Activated CD4-positive, alpha-beta T cell treated with anti-CD3 and anti-CD28 coated beads for 24 hours (primary cell): ENCODE data around the gene SLC52A1.

Experiments
- DNase-seq, 2 donors: peaks; one replicate each; pipeline ENCODE4 v3.0.0-alpha.2; 2020; ENCODE audit warnings: low read depth in 2 of 2

SLC52A1 gene

DNA sequence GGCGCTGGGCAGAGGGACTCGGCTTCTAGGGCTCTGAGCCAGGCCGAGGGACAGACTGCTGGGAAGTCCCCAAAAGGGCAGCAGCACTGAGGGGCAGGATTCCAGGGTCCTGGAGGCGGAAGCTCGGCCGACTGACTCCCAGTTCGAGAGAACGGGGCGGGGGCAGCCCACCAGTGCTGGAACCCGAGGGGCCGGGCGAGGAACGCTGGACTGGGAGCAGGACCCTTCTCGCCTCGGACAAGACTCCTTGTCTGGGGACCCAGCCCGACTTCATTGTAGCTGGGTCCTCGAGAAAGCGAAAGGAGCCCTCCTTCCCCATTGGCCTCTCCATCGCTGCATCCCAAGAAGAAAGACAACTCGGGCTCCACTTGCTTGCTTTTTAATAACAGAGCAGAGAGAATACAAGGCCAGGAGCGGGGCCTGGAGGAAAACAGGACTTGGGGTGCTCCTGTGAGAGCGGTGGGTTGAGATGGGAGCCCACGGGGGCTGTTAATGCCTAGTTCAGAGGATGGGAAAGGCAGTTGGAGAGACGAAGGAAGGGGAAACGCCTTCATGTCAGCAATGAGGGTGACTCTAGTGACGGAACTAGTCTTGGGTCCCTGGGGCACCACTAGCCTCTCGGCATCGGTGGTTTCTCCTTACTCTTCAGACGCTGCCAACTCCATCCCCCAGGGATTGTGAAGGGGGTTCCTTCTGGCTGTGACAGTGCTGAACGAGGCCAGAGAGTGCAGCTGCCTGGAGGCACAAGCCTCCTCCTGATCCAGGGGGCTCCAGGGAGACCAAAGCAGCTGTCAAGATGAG is 47.3 kb downstream of the SLC52A1 start:
- DNase-seq = no peak

DNA sequence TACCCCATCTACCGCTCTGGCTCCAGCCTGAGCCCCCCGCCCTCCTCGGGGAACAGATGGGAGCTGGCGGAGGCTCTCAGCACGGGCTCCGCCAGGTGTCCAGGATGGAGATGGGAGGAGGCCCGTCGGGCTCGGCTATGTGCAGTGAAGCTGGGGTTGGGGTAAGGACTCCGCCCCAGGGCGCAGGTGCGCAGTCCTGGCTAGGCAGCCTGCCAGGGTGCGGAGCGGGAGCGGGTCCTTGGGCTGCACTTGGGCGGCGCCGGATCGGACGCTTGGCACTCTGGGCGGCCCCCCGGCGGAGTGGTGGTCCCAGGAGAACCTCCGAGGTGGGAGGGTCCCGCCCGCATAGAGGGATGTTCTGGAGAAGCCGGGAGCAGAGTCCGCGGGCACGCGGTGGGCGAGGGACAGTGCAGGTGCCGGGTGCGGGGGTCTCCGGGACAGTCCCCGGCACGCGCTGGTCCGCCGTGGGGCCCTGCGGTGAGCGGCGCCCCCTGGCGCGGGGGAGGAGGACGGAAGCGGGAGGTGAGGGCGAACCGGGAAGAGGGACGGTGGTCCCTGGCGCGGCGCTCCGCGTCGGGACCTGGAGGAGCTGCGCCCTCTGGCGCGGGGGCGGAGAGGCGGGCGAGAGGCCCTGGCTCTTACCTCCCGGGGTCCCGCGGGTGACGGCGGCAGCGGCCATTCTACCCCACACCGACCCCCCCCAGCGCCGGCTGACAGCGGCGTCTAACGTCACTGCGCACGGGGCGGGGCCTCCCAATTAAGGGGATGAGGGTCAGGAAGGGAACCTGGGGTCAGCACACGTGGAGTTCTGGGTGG is 48.1 kb downstream of the SLC52A1 start, which contains the start of gene CAMTA2:
Gene CAMTA2 (minus strand): TSS at position 725 of the 816 bp plus-strand sequence. CDS start 1,453 bp downstream, outside the sequence.
- DNase-seq = peak; percentile 78 to 87

DNA sequence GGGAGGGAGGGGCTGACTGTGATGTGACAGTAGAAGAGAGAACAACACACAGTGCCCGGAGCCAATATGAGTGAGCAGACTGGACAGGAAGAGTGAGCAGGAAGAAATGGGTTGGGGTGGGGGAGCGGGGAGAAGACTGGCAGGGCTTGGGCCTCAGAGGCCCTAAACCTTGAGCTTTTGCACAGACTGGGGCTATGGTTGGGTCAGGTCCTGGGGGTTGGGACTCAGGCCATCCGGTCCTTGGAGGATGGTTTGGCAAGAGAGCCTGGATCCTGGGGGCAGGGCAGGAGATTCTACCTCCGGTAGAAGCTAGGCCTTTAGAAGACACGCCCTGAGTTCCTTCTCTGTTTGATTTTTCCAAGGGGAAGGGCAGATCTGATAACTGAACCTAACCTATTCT is 48.8 kb downstream of the SLC52A1 start:
- DNase-seq = no peak
